ENCODE measurements around the gene ZMPSTE24.
"Not testable (repeated sequence)": the region's sequence is repeated elsewhere in the genome, so short reads cannot be mapped to it uniquely, and the experiment has no call there.

ZMPSTE24 gene

GRCh38 chr1:40341491-40342380, 83.7 kb downstream of the ZMPSTE24 start:
- TF ChIP-seq CTCF (IDR thresholded peaks at IDR 0.05; ENCODE audit: extremely low read depth, missing control alignments): no peak
- DNase-seq (ENCODE audit: low spot score): no peak

- not testable (repeated sequence) for DNase-seq (ENCODE audit: low spot score)
These were observed 84.3 kb downstream of the ZMPSTE24 start for GRCh38 chr1:40342381-40342717.

Data from GM20000 (cell line).